ENCODE results near the gene CFAP58.

The CFAP58 gene

GRCh38 chr10:104486803-104487202 is 133.2 kb downstream of the CFAP58 start:
- DNase-seq (ENCODE audit: low spot score), result no peak

DNA sequence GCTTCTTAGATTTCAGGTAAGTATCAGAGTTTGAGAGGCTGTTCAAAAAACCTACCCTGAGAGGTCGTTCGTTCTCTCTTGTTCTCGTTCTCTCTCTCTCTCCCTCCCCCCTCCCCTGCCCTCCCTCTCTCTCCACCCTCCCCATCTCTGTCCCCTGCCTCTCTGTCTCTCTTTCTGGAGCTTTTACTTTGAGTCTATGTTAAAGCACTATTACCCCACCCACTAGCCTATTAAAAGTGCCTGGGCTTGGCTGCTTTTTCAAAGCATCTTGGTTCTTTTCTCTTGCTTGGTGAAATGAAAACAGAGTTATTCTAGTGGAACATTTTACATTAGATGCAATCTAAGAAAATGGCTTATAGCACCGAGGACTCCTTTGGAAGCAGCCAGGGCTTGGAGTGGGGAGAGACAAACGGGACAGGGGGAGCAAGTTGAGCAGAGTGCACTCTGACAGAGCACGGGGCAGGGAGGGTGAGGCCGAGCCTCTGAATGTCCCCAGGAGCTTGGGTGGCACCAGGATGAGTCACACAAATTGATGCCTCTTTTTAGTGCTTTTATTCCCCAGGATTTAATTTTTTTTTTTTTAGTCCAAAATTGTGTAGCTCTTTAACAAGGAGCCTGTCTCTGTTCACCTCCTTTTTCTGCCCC is 134.3 kb downstream of the CFAP58 start:
- no peak for DNase-seq (ENCODE audit: low spot score)

DNA sequence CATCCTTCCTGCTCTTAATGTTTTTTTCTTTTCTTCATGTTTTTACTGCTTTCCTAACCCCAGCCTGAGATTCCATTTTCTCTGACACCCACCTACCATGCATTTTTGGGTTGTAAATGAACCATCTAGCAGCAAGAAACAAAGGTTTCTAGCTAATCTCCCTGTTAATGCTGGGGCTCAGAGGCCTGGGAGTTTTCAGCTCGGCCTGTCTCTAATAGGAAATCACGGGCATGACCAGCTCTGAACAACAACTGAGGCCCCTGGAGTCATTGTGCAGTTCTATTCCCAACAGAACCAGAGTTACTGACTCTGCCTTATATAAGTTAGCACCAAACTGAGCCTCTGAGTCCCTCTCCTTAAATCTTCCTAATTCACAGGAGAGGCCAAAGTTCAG is 134.8 kb downstream of the CFAP58 start:
- no peak for DNase-seq (ENCODE audit: low spot score)

DNA sequence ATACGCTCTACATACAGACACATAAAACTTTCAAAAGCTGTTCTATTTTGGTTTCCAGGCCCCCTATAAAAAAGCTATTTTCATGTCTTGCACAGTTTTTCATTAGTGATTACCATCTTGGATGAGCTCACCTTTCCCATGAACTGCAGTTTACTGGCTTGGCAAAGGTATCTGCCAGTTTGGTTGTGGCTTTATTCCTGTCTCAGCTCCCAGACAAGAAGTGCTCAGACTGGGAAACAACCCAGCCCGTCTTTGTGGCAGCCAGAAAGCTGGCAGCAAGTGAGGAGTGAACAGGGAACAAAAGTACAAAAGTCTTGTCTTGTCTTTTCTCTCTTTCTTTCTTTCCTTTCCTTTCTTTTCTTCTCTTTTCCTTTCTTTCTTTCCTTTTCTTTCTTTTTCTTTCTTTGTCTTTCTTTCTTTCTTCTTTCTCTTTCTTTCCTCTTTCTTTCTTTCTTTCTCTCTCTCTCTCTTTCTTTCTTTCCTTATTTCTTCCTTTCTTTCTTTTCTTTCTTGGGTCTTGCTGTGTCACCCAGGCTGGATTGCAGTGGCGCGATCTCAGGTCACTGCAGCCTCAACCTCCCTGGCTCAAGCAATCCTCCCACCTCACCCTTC is 138.8 kb downstream of the CFAP58 start:
- DNase-seq (ENCODE audit: low spot score), result no peak

GRCh38 chr10:104498347-104499081 is 144.9 kb downstream of the CFAP58 start:
- no peak for DNase-seq (ENCODE audit: low spot score)

- DNase-seq (ENCODE audit: low spot score), result no peak
These were observed 147.8 kb downstream of the CFAP58 start for GRCh38 chr10:104501449-104501848.

- no peak for DNase-seq (ENCODE audit: low spot score)
These were observed 148.4 kb downstream of the CFAP58 start for GRCh38 chr10:104501864-104502579.

DNA sequence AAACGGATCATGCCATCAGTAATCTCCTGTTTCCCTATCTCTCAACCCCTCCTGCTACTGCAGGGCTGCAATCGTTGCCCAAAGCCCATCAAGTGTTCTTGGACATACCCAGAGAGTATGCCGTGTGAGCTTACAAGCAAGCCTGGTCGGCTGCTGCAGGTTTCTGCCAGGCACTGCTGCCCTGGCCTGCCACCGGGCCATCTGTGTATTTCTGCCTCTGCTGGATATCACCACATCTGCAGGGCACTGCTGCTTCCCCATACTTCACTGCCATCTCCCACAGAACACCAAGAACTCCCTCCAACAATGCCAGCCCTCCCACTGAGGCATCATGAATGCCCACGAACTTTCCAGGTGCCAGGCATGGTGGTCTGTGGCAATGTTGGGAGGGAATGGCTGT is 149.3 kb downstream of the CFAP58 start:
- DNase-seq (ENCODE audit: low spot score), result no peak
